HEK293 (cell line): ENCODE measurements around the gene PLGRKT.

ENCODE experiments used
- CTCF ChIA-PET: fragments of 350-600 bp; formaldehyde crosslinking; extraction: SDS; loops from one replicate; lab custom pipeline; 2021; ENCODE audit warnings: antibody characterized with exemption; lab: Yijun Ruan, JAX
- POLR2A ChIA-PET: fragments of 300-600 bp; formaldehyde crosslinking; extraction: SDS; loops from one replicate; lab custom pipeline; 2020; ENCODE audit warnings: antibody characterized with exemption, inconsistent platforms; lab: Yijun Ruan, JAX
- H3K27ac ChIP-seq: fragments of 200-500 bp; sonication (Bioruptor generic); 2 replicates; pipeline ENCODE4 v1.5.1; 2014; ENCODE audit warnings: low read depth, low read length, control low read depth, inconsistent platforms; ENCODE audit errors: extremely low read depth
- H3K36me3 ChIP-seq, 2 experiments: fragments of 200-500 bp in 1 of 2; sonication (Bioruptor generic) in 1 of 2; 1 replicate in 1 of 2; 2 replicates in 1 of 2; pipeline ENCODE4 v1.5.1; 2014 to 2017; ENCODE audit warnings: inconsistent platforms in 2 of 2, low read length in 2 of 2; ENCODE audit not compliant: control insufficient read depth in 2 of 2, insufficient read depth in 1 of 2
- H3K4me1 ChIP-seq: fragments of 200-500 bp; sonication (Bioruptor generic); 2 replicates; pipeline ENCODE4 v1.5.1; 2014; ENCODE audit warnings: mild to moderate bottlenecking, low read length, inconsistent platforms; ENCODE audit not compliant: control insufficient read depth, insufficient read depth
- H3K4me3 ChIP-seq: 2 replicates; pipeline ENCODE4 v1.5.1; 2011; ENCODE audit warnings: low read depth, mild to moderate bottlenecking, control low read depth, low read length, moderate library complexity
- H3K9me3 ChIP-seq: fragments of 200-500 bp; sonication (Bioruptor generic); 2 replicates; pipeline ENCODE4 v1.5.1; 2014; ENCODE audit warnings: low read depth, low read length, inconsistent platforms; ENCODE audit not compliant: control insufficient read depth, insufficient read depth
- BCL6B ChIP-seq: fragments of 450-650 bp; formaldehyde crosslinking; IDR thresholded peaks from 2 replicates; pipeline ENCODE4 v1.5.1; 2017; ENCODE audit warnings: missing biosample characterization, missing genetic modification characterization
- CTCF ChIP-seq: fragments of 450-650 bp; formaldehyde crosslinking; IDR thresholded peaks from 2 replicates; pipeline ENCODE4 v1.5.1; 2016; ENCODE audit warnings: missing biosample characterization, missing genetic modification characterization
- GLIS1 ChIP-seq: fragments of 450-650 bp; formaldehyde crosslinking; IDR thresholded peaks from 2 replicates; pipeline ENCODE4 v1.5.1; 2016; ENCODE audit warnings: missing biosample characterization, missing genetic modification characterization
- HIC1 ChIP-seq: fragments of 450-650 bp; formaldehyde crosslinking; IDR thresholded peaks from 2 replicates; pipeline ENCODE4 v1.5.1; 2016; ENCODE audit warnings: missing biosample characterization, missing genetic modification characterization
- IKZF3 ChIP-seq: fragments of 450-650 bp; IDR thresholded peaks from 2 replicates; pipeline ENCODE4 v1.5.0; 2018; ENCODE audit warnings: missing biosample characterization, mild to moderate bottlenecking, missing genetic modification characterization, moderate library complexity
- YY2 ChIP-seq: fragments of 450-650 bp; formaldehyde crosslinking; IDR thresholded peaks from 2 replicates; pipeline ENCODE4 v1.5.1; 2016; ENCODE audit warnings: missing biosample characterization, missing genetic modification characterization
- ZNF112 ChIP-seq: fragments of 450-650 bp; formaldehyde crosslinking; IDR thresholded peaks from 2 replicates; pipeline ENCODE4 v1.5.0; 2017; ENCODE audit warnings: missing biosample characterization, missing genetic modification characterization
- ZNF146 ChIP-seq: fragments of 450-650 bp; formaldehyde crosslinking; IDR thresholded peaks from 2 replicates; pipeline ENCODE4 v1.5.1; 2016; ENCODE audit warnings: missing biosample characterization, missing genetic modification characterization
- ZNF174 ChIP-seq: fragments of 450-650 bp; formaldehyde crosslinking; IDR thresholded peaks from 2 replicates; pipeline ENCODE4 v1.5.0; 2017; ENCODE audit warnings: missing biosample characterization, mild to moderate bottlenecking, missing genetic modification characterization
- ZNF18 ChIP-seq: fragments of 450-650 bp; formaldehyde crosslinking; IDR thresholded peaks from 2 replicates; pipeline ENCODE4 v1.5.1; 2016; ENCODE audit warnings: missing biosample characterization, missing genetic modification characterization
- ZNF26 ChIP-seq: fragments of 450-650 bp; formaldehyde crosslinking; IDR thresholded peaks from 2 replicates; pipeline ENCODE4 v1.5.1; 2016; ENCODE audit warnings: missing biosample characterization, missing genetic modification characterization
- ZNF473 ChIP-seq: fragments of 450-650 bp; formaldehyde crosslinking; IDR thresholded peaks from 2 replicates; pipeline ENCODE4 v1.5.1; 2017; ENCODE audit warnings: missing biosample characterization, missing genetic modification characterization
- ZNF621 ChIP-seq: fragments of 450-650 bp; formaldehyde crosslinking; IDR thresholded peaks from 2 replicates; pipeline ENCODE4 v1.5.1; 2017; ENCODE audit warnings: missing biosample characterization, missing genetic modification characterization
- ZNF624 ChIP-seq: fragments of 450-650 bp; formaldehyde crosslinking; IDR thresholded peaks from 2 replicates; pipeline ENCODE4 v1.5.1; 2017; ENCODE audit warnings: missing biosample characterization, missing genetic modification characterization
- ZNF664 ChIP-seq: fragments of 450-650 bp; formaldehyde crosslinking; IDR thresholded peaks from 2 replicates; pipeline ENCODE4 v1.5.1; 2016; ENCODE audit warnings: missing biosample characterization, missing genetic modification characterization
- ZNF670 ChIP-seq: fragments of 450-650 bp; formaldehyde crosslinking; IDR thresholded peaks from 2 replicates; pipeline ENCODE4 v1.5.1; 2016; ENCODE audit warnings: missing biosample characterization, missing genetic modification characterization, low read depth
- ZNF701 ChIP-seq: fragments of 450-650 bp; formaldehyde crosslinking; IDR thresholded peaks from 2 replicates; pipeline ENCODE4 v1.5.1; 2016; ENCODE audit warnings: missing biosample characterization, missing genetic modification characterization
- ZNF837 ChIP-seq: fragments of 450-650 bp; formaldehyde crosslinking; IDR thresholded peaks from 2 replicates; pipeline ENCODE4 v1.5.1; 2016; ENCODE audit warnings: missing biosample characterization, missing genetic modification characterization
- ZSCAN4 ChIP-seq: fragments of 450-650 bp; formaldehyde crosslinking; IDR thresholded peaks from 2 replicates; pipeline ENCODE4 v1.5.1; 2017; ENCODE audit warnings: missing biosample characterization, missing genetic modification characterization

The PLGRKT gene

GRCh38 chr9:5416953-5417352 lies 20.8 kb downstream of the PLGRKT start:
- Histone ChIP-seq H3K9me3 (no peaks in the 10 kb centered on the region), H3K27ac (no peak overlapping the region), H3K4me1 (no peaks in the 10 kb centered on the region), H3K4me3 (no peak overlapping the region), H3K36me3 (peaks cover 0 to 6% of the 10 kb centered on the region in 2 experiments; a peak in 1 of 3 replicates)
- ChIA-PET POLR2A (interaction anchor here (0.7 kb wide), 1 partner anchor 138 kb away, joined by 4 read pairs; no protein-coding TSS in a partner anchor), CTCF (interaction anchor here (0.6 to 1.3 kb wide), 4 partner anchors 8 to 231 kb away, joined by 3 to 5 read pairs (median 4); no protein-coding TSS in a partner anchor)
- no peak for TF ChIP-seq ZNF112 (tag by site-specific recombination)
- no peak for TF ChIP-seq HIC1 (tag by site-specific recombination)
- no peak for TF ChIP-seq ZNF621 (tag by site-specific recombination)
- no peak for TF ChIP-seq BCL6B (tag by site-specific recombination)
- TF ChIP-seq GLIS1, result no peak
- no peak for TF ChIP-seq ZNF624 (tag by site-specific recombination)
- no peak for TF ChIP-seq ZNF664 (tag by site-specific recombination)
- TF ChIP-seq ZNF174 (tag by site-specific recombination), result no peak
- no peak for TF ChIP-seq ZNF670 (tag by site-specific recombination)
- no peak for TF ChIP-seq ZNF701 (tag by site-specific recombination)
- TF ChIP-seq ZNF18 (tag by site-specific recombination), result no peak
- TF ChIP-seq YY2, result no peak
- TF ChIP-seq CTCF (tag by site-specific recombination), result no peak
- TF ChIP-seq IKZF3, result no peak
- TF ChIP-seq ZNF473, result no peak
- no peak for TF ChIP-seq ZNF146 (tag by site-specific recombination)
- TF ChIP-seq ZSCAN4 (tag by site-specific recombination), result no peak
- no peak for TF ChIP-seq ZNF26 (tag by site-specific recombination)
- TF ChIP-seq ZNF837 (tag by site-specific recombination), result no peak
